GM19023 (cell line): ENCODE measurements around the gene CNGB1.
"Not testable (repeated sequence)": the region's sequence is repeated elsewhere in the genome, so short reads cannot be mapped to it uniquely, and the experiment has no call there.

Experiments
- ATAC-seq: cut with Tn5 transposase; IDR thresholded peaks from one replicate; pipeline ENCODE4 v1.9.1; 2021; ENCODE audit warnings: mild to moderate bottlenecking, moderate library complexity; ENCODE audit not compliant: unreplicated experiment

Gene CNGB1

GRCh38 chr16:57970970-57971369, at the start of gene CNGB1:
Gene CNGB1, minus strand, starts transcription at chr16:57971128. Its CDS starts 3,842 bp downstream, at chr16:57967286.
- ATAC-seq, result no peak

DNA sequence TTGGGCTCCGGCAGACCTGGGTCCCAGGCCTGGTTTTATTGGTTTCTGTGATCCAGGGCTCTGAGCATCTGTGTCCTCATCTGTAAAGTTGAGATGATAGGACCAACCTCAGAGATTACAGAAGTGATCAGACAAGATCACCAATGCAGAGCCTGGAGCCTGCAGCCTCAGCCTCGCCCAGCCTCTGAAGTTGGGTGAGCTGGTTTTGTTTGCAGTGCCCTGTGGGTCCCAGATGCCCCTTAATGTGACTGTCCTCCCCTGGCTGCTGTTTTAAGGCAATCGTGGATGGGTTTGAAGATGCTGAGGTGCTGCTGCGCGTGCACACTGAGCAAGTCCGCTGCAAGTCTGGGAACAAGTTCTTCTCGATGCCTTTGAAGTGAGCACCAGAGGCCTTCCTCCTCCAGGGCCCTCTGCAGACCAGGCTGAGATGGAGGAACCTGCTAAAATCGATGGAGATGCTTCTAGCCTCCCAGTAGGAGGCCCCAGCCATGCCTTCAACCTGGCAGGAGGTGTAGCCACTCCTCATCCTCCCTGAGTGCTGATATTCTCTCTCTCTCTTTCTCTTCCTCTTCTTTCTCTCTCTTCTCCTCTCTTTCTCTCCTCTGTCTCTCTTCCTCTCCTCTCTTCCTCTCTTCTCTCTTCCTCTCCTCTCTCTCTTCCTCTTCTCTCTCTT, 49.1 kb upstream of the CNGB1 start:
- no peak for ATAC-seq

GRCh38 chr16:58018803-58019202, 47.9 kb upstream of the CNGB1 start:
- ATAC-seq, result no peak

GRCh38 chr16:58016840-58017446, 46.0 kb upstream of the CNGB1 start:
- no peak for ATAC-seq

- ATAC-seq, result no peak
Measured at GRCh38 chr16:58013201-58013956, 42.5 kb upstream of the CNGB1 start.

DNA sequence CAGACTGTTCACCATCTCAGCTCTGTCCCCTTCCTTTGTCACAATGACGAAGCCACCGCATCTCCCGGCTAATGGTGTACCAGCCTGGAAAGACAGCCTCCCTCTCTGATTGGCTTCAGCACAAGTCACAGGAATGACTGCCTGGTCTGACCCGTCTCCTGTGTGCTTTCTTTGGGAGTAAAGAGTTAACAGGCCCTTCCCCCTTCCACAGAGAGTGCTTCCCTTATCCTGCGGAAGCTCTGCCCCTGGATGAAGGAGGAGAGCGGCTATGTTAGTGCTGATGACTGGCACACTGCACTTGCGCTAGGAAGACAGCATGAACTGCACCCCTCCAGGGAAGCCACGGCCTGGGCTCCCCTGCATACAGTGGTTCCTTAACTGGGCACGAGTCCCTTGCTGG, 41.6 kb upstream of the CNGB1 start:
- ATAC-seq, result no peak

- ATAC-seq, result no peak
Measured at GRCh38 chr16:58011652-58012051, 40.7 kb upstream of the CNGB1 start.

GRCh38 chr16:58010886-58011285, 40.0 kb upstream of the CNGB1 start:
- ATAC-seq, result no peak

GRCh38 chr16:58009856-58010416, 39.0 kb upstream of the CNGB1 start:
- no peak for ATAC-seq

DNA sequence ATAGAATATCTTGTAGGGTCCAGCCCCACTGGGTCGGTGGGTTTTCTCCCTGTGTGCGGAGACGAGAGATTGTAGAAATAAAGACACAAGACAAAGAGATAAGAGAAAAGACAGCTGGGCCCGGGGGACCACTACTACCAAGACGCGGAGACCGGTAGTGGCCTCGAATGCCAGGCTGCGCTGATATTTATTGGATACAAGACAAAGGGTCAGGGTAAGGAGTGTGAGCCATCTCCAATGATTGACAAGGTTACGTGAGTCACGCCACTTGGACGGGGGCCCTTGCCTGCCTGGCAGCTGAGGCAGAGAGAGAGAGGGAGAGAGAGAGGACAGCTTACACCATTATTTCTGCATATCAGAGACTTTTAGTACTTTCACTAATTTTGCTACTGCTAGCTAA, 33.8 kb upstream of the CNGB1 start:
- ATAC-seq, result not testable (repeated sequence)

DNA sequence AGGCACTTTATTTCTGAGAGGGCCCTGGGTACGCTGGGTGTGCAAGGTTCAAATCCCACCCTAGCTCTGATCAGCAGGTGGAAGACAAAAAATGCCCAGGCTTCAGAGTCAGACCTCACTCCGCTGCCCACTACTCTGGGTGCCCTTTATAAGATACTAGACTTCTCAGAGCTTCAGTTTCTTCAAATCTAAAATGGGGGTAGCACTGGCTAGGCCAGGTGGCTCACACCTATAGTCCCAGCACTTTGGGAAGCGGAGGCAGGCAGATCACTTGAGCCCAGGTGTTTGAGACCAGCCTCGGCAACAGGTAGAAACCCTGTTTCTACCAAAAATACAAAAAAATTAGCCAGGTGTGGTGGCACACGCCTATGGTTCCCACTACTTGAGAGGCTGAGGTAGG, 32.0 kb upstream of the CNGB1 start:
- no peak for ATAC-seq

DNA sequence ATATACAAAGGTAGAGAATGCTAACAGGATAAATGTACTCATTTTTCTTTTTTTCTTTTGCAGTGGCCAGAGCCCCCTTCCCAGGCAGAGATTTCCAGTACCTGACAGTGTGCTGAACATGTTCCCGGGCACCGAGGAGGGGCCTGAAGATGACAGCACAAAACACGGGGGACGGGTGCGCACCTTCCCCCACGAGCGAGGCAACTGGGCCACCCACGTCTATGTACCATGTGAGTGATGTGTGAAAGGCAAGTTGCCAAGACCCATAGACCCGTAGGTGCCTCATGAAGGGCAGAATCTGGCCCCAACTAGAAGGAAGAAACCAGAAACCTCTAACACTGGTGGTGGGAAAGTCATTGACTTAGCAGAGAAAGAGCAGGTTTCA, 31.5 kb upstream of the CNGB1 start:
- no peak for ATAC-seq

GRCh38 chr16:58001781-58002415, 31.0 kb upstream of the CNGB1 start:
- ATAC-seq, result no peak

- peak; percentile 81 for ATAC-seq
Measured at GRCh38 chr16:58000706-58001676, 30.1 kb upstream of the CNGB1 start, which contains the start of gene USB1. Gene USB1, plus strand, starts transcription at chr16:58001407. Its CDS starts 77 bp downstream, at chr16:58001484.

- peak; percentile 19 for ATAC-seq
Measured at GRCh38 chr16:57999971-58000705, 29.2 kb upstream of the CNGB1 start, which contains the start of gene ZNF319. Gene ZNF319, minus strand, starts transcription at chr16:58000672. Its CDS starts 2,407 bp downstream, at chr16:57998265.

DNA sequence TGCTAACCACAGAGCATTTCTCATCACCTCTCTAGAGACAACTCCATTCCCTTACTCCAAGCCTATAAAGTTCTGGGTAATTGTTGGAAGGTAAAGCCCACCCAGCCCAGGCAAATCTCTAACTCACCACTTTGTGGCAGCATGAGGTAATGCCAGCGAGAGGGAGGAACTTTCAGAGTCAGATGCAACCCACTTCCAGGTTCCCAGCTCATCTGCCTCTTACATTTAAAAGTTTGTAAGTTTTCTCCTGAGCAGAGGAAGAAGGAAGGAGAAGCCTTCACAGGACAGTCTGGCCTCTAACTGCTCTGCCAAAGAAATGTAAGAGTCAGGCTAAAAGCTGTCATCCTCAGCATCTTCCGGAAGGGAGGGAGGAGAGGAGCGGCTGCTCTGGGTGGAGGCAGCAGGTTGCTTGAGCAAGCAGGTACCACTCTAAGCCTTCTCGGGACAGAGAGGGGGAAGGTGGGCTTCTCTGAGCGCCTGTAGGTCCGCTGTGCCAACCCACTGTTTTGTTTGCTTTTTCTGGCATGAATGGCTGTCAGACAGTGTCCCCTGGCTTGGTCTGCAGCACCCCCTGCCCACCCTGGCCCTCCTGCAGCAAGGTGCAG, 28.5 kb upstream of the CNGB1 start:
- no peak for ATAC-seq

GRCh38 chr16:57998992-57999365, 28.1 kb upstream of the CNGB1 start:
- no peak for ATAC-seq

DNA sequence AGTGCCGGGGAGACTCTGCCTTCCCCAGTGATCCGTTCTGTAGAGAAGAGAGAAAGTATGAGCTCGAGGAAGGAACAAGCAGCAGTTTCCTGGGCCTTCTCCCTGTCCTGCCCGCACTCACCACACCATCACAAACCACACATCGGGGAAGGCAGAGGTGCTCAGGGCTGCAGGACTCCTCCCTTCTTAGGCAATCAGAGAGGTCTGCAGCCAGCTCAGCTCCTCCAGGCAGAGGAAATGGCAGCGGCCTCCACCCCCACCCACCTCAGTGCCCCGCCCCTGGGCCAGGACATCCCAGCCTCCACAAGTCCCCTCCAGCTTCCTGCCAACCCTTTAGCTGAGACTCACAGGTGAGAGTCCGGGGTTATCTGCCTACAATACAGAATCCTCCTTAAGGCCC, 27.6 kb upstream of the CNGB1 start:
- ATAC-seq, result no peak
